HG03139 (cell line): ENCODE measurements around the gene SLC15A1.
A peak's percentile ranks its signal among the peaks of the same experiment; 100 is the strongest.

Source experiments
- ATAC-seq: cut with Tn5 transposase; IDR thresholded peaks from one replicate; pipeline ENCODE4 v1.9.1; 2021; ENCODE audit not compliant: unreplicated experiment

SLC15A1 gene

DNA sequence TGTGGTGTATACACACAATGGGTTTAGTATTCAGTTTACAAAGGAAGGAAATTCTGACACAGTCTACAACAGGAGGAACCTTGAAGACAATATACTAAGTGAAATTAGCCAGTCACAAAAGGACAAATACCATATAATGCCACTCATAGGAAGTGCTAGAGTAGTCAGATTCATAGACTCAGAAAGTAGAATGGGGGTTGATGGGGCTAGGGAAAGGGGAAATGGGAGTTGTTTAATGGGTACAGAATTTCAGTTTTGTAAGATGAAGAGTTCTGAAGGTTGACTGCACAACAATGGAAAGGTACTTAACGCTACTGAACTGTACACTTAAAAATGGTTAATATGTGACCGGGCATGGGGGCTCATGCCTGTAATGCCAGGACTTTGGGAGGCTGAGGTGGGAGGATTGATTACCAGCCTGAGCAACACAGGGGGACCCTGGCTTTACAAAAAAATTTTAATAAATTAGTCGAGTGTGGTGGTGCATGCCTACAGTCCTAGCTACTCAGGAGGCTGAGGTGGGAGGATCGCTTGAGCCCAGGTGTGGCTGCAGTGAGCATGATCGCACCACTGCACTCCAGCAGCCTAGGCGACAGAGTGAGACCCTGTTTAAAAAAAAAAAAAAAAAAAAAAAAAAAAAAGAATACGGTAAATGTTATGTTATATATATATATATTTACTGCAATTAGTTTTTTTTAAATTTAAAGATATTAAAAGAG lies 45.0 kb downstream of the SLC15A1 start:
- no peak for ATAC-seq

DNA sequence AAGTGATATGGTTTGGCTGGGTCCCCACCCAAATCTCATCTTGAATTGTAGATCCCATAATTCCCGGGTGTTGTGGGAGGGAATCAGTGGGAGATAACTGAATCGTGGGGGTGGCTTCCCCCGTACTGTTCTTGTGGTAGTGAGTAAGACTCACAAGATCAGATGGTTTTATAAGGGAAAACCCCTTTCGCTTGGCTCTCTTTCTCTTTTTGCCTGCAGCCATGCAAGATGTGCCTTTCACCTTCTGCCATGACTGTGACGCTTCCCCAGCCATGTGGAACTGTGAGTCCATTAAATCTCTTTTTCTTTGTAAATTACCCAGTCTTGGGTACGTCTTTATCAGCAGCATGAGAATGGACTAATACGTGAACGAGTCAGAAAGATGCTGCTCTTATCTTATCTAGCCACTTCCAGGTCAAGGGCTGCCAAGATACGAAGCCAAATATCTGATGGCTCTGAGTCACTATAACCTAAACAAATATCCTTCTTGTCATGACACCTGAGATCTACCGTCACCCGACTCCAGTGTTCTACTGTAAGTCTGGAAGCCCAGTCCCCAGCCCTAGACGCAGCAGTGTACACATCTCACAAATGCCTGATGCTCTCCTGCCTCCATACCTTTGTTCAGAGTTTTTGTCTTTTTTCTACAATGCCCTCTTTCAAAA lies 45.9 kb downstream of the SLC15A1 start:
- ATAC-seq: no peak

DNA sequence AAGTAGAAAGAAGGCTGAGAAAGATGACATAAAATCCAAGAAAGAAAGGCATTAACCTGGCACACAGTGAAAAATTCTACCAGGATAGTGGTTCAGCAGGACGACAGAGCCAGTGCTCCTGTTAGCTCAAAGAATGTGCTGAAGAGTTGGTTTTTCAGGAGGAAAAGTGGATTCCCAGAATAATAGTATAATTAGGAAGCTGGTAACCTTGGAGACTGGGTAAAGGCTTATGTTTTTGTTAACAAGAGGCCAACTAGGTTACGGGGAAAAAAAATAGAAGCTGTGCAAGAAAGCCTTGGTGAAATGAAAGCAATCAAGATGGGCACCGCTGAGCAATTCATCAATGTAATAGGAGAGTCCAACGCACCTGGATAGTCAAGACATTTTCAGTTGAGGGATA lies 54.7 kb downstream of the SLC15A1 start:
- ATAC-seq: no peak

DNA sequence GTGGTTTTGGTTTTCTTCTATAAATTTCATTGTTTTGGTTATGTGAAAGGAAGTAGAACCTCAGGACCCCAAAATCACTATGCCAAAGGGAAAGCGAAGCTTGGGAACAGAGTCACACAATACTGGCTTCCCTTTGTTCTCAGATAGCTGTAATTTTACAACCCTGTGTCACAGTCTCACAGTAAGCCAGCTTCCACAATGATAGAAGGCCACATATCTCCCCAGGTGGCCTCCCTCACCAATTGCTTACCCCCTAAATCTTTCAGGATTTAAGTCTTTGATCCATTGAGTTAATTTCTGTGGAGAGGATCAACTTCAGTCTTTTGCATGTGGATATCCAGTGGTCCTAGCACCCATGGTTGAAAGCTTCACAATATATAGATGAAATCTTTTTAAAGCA lies 58.7 kb downstream of the SLC15A1 start:
- ATAC-seq: no peak

DNA sequence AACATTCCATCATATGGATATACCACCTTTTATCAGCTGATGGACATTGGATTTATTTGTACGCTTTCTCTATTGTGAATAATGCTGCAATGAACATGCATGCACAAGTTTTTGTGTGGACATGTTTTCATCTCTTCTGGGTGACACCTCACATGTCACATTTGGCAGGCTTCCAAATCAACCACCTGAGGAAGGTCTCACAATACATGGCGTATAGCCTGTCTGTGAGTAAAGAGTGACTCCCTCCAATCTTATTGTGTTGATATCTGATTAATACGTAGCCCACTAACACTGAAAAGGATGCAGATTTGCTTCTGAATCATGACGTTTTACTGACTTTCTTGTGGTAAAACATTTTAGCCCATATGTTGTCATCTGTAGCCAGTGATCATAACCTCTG lies 61.1 kb downstream of the SLC15A1 start:
- no peak for ATAC-seq

DNA sequence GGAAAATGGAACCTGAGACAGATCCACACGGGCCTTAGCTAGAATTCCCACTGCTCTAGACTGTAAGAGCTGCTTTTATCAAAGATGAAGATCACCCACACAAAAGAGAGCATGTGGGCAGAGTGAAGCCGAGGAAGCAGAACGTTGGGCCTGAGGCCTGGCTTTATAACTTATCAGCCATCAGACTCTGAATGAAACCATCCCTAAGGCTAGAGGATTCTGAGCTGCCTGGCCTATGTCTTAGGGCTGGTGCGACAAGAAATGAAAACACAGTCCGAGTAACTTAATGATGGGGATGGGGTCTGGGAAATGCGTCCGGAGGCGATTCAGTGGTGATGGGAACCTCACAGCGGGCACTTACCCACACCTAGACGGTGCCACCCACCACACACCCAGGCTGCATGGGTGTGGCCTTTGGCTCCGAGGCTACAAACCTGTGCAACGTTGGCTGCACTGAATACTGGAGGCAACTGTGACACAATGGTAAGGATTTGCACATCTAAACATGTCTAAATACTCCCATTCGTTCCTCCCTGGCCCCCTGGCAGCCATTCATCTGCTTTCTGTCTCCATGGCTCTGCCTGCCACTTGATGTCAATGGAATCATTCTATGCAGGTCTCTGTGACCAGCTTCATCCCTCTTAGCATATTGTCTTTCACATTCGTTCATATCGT lies 62.0 kb downstream of the SLC15A1 start:
- no peak for ATAC-seq

DNA sequence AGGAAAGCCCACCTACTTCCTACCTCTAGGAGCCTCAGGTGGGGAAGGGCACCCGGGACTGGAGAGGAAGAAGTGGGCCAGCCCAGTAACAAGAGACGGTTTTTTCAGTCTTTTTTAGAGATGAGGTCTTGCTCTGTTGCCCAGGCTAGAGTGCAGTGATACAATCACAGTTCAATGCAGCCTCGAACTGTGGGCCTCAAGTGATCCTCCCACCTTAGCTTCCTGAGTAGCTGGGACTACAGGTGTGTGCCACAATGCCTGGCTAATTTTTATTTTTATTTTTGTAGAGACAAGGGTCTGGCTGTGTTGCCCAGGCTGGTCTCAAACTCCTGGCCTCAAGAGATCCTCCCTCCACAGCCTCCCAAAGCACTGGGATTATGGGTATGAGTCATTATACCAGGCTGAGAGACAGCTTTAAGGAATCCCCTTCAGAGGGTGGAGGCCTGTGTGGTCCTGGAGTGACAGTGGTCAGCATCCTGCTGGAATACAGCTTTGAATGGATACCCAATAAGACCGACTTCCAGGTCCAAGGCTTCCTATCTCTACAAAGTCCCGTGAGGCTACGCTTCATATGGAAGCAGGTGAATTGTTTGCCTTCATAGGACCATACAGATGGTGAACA lies 63.0 kb downstream of the SLC15A1 start:
- no peak for ATAC-seq

DNA sequence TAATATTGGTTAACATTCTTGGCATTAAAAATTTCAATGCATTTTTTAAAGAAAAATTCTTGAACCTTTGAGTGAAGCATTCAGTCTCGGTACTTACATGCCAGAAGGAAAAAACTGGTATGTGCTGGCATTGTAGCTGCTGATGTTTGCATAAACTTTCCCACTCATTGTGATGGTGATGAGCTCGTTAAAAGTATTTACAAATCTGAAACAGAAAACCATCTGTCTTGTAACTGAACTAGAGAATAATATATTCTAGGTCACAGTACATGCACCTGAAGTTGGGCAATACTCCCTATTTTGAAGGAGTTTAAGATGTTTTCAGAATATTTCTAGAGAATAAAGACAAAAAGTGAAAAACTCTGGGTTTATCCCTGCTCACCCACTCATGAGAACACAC lies 64.1 kb downstream of the SLC15A1 start:
- no peak for ATAC-seq

DNA sequence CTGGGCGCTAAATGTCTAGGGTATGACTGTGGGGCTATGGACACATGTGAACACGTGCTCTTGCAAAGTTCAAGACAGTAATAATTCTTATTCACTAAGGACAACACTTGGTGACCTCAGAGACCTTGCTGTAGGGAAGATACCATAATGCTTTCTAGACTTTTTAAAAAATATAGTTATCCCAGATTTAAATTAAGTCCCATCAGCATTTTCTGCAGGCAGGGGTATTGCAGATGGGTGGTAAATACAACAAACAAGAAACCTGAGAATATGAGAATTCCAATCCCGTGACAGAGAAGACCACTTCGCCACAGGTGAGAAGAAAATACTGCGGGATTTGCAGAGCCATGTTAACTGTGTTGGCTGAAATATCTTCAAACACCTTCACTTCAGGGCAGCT lies 65.2 kb downstream of the SLC15A1 start:
- no peak for ATAC-seq

DNA sequence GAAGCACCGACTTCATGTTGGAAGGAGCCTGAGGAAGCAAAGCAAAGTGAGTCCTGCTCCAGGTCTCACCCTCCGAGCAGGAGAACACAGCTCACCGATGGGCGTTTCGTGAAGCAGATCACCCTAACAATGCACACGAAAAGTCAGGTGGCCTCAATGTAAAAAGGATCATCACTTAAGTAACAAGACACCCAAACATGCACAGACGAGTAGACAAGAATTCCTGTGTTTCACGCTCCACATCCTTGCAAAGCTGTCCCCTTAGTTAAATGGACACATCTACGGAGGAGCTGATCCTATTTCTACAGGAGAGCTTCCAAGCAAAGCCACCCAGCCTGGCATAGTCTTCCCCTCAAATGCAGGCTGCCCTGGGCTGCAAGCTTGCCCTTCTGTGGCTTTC lies 66.2 kb downstream of the SLC15A1 start:
- ATAC-seq: no peak

DNA sequence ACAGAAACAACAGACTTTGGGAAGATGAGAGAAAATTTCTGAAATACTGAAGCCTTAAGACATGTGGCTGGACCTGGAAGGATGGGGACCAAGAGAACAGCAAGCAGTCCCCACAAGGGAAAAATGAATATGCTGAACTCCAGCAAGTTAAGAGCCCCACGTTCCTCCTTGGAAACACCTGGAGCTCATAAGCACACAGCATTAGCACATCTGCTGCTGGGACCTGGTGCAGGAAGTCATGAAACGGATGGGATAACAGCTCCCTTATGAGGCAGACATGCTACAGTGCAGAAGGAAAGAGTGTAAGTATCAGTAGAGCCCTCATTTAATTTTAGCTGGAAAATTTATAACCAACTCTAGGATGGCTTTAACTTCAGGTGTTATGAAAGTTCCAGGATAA lies 67.3 kb downstream of the SLC15A1 start:
- no peak for ATAC-seq

DNA sequence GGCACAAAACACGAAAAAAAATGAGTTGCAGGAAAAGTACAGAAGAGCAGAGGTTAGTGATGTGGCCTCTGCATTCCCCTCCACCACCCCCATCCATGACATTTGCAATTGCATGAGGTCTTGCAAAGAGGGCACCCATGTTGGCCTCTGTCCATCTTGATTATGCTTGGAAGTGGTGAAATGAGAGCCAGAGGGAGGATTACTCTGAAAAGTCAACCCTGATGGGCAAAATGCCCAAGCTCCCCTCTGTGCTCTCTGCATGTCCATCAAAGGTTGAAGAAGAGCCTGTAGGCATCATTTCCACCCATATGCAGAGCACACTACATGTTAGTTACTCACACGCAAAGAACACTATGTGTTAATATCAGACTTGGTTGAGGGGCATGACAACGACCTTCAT lies 71.4 kb downstream of the SLC15A1 start:
- no peak for ATAC-seq

DNA sequence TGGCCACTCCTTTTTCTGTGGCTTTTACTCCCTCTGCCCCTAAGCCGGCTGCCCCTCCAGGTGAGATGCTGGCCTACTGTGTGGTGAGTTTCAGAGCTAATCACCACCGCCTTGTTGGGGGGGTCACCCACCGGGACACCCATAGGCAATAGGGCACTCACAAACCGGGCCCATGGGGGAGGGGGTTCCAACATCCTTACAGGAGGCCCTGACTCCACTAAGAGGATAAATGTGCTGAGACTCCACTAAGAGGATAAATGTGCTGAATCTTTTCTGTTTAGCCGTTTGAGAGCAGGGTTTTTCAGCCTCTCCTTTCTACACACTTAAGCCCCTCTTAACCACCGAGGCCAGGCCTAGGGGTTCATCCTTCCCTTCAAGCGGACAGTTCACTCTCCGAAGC lies 73.7 kb downstream of the SLC15A1 start:
- ATAC-seq: no peak

DNA sequence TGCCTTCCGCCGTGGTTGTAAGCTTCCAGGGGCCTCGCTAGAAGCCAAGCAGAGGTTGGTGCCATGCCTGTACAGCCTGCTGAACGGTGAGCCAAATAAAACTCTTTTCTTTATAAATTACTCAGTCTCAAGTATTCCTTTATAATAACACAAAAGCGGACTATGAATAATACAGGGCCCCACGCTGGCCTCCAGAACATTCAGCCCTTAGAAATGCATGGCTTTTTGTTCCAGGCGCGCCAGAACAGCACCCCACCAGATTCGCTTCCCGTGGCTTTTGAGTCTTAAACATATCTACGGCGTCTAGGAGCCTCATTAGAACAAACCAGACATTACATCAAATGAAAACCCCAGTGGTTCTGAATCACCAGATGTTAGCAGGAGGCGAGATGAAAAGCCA lies 75.1 kb downstream of the SLC15A1 start:
- no peak for ATAC-seq

DNA sequence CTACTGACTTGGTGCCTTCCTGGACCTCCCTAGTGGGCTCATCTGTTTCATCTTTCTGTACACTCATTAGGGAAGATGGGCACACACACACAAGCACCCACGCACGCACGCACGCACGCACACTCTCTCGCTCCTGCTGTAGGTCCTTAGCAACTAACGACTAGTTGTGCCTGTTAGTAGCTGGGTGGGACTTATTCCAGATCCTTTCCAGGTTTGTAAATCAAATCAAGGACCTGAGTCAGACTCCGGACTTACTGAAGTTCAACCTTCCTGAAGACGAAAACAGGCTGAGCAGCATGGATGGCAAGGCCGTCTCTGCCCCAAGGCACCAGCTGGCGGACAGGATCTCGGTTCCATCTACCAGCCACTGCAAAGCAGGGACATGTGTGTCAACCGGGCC lies 76.2 kb downstream of the SLC15A1 start:
- ATAC-seq: no peak

DNA sequence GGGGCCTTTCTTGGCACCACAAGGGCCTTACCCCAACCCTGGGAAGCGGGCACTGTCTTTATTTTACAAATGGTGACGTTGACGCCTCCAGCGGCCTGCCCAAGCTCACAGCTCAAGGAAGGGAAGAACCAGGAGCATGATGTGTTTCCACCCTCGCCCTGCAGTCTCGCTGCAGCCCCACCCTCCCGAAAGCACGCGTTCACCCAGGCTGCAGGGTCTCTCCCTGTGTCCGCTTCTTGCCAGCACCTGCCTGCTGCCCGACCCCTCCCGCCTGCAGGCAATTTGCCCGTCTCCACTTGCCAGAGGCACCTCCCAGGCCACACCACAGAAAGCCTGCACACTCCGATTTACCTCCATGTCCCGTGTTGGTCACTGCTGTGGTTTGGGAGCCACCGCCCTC lies 76.6 kb downstream of the SLC15A1 start:
- no peak for ATAC-seq

DNA sequence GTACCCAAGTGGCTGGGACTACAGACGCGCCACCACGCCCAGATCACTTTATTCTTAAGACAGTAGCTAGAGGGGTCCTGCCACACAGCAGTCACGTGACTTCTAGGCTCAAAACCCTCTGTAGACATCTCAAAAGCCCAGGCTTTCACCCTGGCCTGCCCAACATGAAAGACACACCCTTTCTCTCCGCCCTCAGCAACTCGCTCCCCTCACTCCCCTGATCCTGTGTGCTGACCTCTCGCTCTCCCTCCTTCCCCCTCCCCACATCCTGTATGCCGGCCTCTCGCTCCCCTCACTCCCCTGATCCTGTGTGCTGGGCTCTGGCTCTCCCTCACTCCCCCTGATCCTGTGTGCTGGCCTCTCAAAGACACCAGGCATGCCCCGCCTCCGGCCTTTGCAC lies 77.4 kb downstream of the SLC15A1 start:
- ATAC-seq: no peak

DNA sequence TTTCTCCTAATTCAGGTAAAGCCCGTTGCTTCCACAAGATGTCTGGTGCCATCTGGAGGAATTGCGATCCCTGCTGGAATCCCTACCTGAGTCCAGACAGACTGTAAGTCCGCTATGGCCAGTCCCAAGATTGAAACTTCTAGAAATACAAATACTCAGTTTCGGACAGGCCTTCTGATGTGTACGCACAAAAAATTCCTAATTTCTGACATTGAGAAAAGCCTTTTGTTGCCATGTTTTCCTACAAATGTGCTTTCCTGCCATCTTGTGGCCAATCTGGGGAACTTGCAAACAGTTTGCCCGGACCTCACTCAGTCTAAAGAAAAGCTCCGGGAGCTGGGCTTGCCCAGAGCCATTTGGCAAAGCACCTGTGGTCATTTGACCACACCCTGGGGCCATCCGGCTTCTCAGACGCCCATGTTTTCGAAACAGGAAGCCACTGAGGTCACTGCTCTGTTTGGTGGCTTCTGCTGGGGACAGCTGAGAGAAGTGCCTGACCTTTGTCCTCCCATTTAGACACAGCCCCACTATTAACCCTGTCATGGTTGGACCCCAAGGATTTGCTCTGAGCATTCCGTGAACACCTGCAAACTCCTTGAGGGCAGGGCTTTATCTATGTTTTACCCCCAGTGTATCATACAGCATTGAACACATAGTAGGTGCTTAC lies 79.4 kb downstream of the SLC15A1 start:
- ATAC-seq: peak; percentile 85

DNA sequence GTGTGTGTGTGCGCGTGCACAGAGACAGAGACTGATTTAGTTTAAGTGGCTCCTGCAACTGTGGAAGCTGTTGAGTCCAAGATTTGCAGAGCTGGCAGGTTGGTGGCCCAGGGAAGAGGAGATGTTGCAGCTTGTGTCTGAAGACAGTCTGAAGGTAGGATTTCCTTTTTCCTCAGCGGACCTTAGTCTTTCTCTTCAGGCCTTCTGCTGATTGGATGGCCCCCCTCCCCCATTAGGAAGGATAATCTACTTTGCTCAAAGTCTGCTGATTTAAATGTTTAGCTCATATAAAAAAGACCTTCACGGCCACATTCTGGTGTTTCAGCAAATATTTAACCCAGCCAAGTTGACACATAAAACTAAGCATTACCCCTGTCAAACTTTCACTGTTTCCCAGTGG lies 84.3 kb downstream of the SLC15A1 start:
- ATAC-seq: no peak

DNA sequence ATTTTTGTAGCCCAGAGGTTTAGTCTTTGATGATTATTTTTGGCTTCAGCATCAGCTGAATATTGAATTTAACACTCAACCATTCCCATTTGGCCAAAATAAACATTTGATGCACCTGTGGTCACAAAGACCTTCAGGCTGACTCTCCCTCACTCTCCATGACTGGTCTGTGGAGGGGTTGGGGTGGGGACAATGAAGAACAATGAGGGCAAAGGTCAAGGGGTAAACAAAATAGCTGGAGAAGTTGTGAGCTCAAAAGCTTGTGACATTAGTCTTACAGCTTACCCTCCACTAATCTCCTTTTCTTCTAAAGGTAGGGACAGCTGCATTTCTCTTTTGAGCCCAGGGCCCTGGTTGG lies 86.9 kb downstream of the SLC15A1 start:
- ATAC-seq: no peak

DNA sequence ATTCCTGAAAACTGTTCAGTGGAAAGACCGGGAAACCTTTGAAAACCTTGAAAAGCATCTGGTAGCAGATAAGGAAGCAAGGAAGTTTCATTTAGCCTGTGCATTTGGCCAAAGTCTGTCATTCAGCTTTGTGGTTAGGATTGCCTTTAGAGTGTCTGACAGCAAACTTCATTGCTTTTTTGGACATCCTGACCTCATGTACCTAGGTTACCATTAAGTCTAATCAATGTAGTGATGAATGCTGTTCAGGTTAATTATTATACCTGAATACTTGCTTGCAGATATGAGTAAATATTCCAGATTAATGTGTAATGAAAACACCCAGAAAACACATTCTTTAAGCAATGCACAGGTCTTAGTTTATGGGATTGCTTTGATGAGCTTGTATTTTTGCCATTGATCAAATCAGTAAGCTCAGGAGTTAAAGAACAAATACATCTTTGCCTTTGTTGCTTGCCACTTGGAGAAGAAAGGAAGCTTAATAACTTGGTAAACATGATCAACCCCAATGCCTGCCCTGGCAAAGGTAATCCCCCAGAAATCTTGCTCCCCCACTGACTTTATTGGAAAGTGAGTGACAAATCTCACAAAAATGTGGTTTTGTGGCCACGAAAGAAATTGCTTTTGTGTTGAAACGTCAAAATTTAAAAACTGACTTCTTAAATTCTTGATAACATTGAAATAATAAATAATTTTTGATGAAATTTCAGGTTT lies 87.4 kb downstream of the SLC15A1 start:
- peak; percentile 60 for ATAC-seq
